Ishikawa (cell line): ENCODE data around the gene ITPA.

Experiments used
- CEBPB ChIP-seq: IDR thresholded peaks from 2 replicates; pipeline ENCODE4 v1.6.1; 2012
- CREB1 ChIP-seq: IDR thresholded peaks from 2 replicates; pipeline ENCODE4 v1.6.1; 2012; ENCODE audit warnings: low read depth
- EGR1 ChIP-seq: IDR thresholded peaks from 2 replicates; pipeline ENCODE4 v1.6.1; 2012
- EP300 ChIP-seq: IDR thresholded peaks from 2 replicates; pipeline ENCODE4 v1.6.1; 2012; ENCODE audit warnings: borderline replicate concordance
- FOXM1 ChIP-seq: IDR thresholded peaks from 2 replicates; pipeline ENCODE4 v1.6.1; 2012; ENCODE audit warnings: low read depth, borderline replicate concordance
- MAX ChIP-seq: IDR thresholded peaks from 2 replicates; pipeline ENCODE4 v1.6.1; 2012
- NFIC ChIP-seq: IDR thresholded peaks from 2 replicates; pipeline ENCODE4 v1.6.1; 2012
- RAD21 ChIP-seq: IDR thresholded peaks from 2 replicates; pipeline ENCODE4 v1.6.1; 2012; ENCODE audit warnings: low read depth
- REST ChIP-seq: IDR thresholded peaks from 2 replicates; pipeline ENCODE4 v1.6.1; 2012; ENCODE audit warnings: low read depth, mild to moderate bottlenecking
- TAF1 ChIP-seq: IDR thresholded peaks from 2 replicates; pipeline ENCODE4 v1.6.1; 2012; ENCODE audit warnings: low read depth, mild to moderate bottlenecking
- TCF12 ChIP-seq: IDR thresholded peaks from 2 replicates; pipeline ENCODE4 v1.6.1; 2012; ENCODE audit warnings: low read depth
- TEAD4 ChIP-seq: IDR thresholded peaks from 2 replicates; pipeline ENCODE4 v1.6.1; 2012
- USF1 ChIP-seq: IDR thresholded peaks from 2 replicates; pipeline ENCODE4 v1.6.1; 2012
- YY1 ChIP-seq: IDR thresholded peaks from 2 replicates; pipeline ENCODE4 v1.6.1; 2012; ENCODE audit warnings: low read depth
- ZBTB7A ChIP-seq: IDR thresholded peaks from 2 replicates; pipeline ENCODE4 v1.6.1; 2012; ENCODE audit warnings: low read depth

Gene ITPA

GRCh38 chr20:3243718-3244358 lies 34.5 kb downstream of the ITPA start:
- TF ChIP-seq EGR1 = no peak
- no peak for TF ChIP-seq YY1
- no peak for TF ChIP-seq USF1
- TF ChIP-seq MAX = no peak
- TF ChIP-seq TEAD4 = no peak
- no peak for TF ChIP-seq CREB1
- TF ChIP-seq FOXM1 = no peak

- TF ChIP-seq TEAD4 (no peak), CEBPB (no peak), FOXM1 (no peak), EGR1 (no peak), ZBTB7A (no peak), NFIC (no peak)
These were observed 35.3 kb downstream of the ITPA start for GRCh38 chr20:3244613-3245012.

- TF ChIP-seq CEBPB (no peak), USF1 (no peak), FOXM1 (no peak), MAX (no peak), REST (no peak), EP300 (no peak), TEAD4 (no peak), NFIC (no peak), YY1 (no peak), EGR1 (no peak), TAF1 (no peak), TCF12 (no peak), ZBTB7A (no peak), RAD21 (no peak), CREB1 (no peak)
These were observed 35.9 kb downstream of the ITPA start for GRCh38 chr20:3245156-3245555.

GRCh38 chr20:3245711-3246110 lies 36.4 kb downstream of the ITPA start:
- TF ChIP-seq TAF1 (no peak), MAX (no peak), NFIC (no peak), USF1 (no peak), RAD21 (no peak), TCF12 (no peak), TEAD4 (no peak), EGR1 (no peak), EP300 (no peak), FOXM1 (no peak), YY1 (no peak), CEBPB (no peak)

GRCh38 chr20:3246682-3247081 lies 37.4 kb downstream of the ITPA start:
- no peak for TF ChIP-seq TAF1
- TF ChIP-seq MAX = no peak
- no peak for TF ChIP-seq FOXM1
- TF ChIP-seq USF1 = no peak
- TF ChIP-seq RAD21 = no peak
- no peak for TF ChIP-seq ZBTB7A
- TF ChIP-seq CREB1 = no peak
- no peak for TF ChIP-seq CEBPB
- TF ChIP-seq EP300 = no peak
- TF ChIP-seq EGR1 = no peak
- no peak for TF ChIP-seq TEAD4
- no peak for TF ChIP-seq REST
- TF ChIP-seq NFIC = no peak
- TF ChIP-seq YY1 = no peak
- no peak for TF ChIP-seq TCF12
